WTC11 (cell line): ENCODE data around the gene GRK1.

Experiments
- ATF1 ChIP-seq: sonication (generic); formaldehyde crosslinking; IDR thresholded peaks from 2 replicates; pipeline ENCODE4 v1.8.1; 2023; ENCODE audit warnings: mild to moderate bottlenecking, moderate library complexity, missing genetic modification reagents
- CTCF ChIP-seq: fragments of 200-600 bp; IDR thresholded peaks from 2 replicates; pipeline ENCODE4 v1.8.0; 2022; ENCODE audit warnings: antibody characterized with exemption
- MAX ChIP-seq: sonication (generic); formaldehyde crosslinking; IDR thresholded peaks from 2 replicates; pipeline ENCODE4 v1.8.0; 2022; ENCODE audit warnings: mild to moderate bottlenecking, missing genetic modification reagents
- NFATC4 ChIP-seq: fragments of 250-450 bp; sonication (Bioruptor Pico); IDR thresholded peaks from 2 replicates; pipeline ENCODE4 v1.9.0; 2021; ENCODE audit warnings: mild to moderate bottlenecking
- NFYB ChIP-seq: sonication (generic); formaldehyde crosslinking; conservative IDR thresholded peaks from 2 replicates; pipeline ENCODE4 v1.8.0; 2022; ENCODE audit warnings: low read depth, missing genetic modification reagents
- NR1H2 ChIP-seq: sonication (generic); formaldehyde crosslinking; IDR thresholded peaks from 2 replicates; pipeline ENCODE4 v1.9.0; 2021; ENCODE audit warnings: mild to moderate bottlenecking, moderate library complexity, missing genetic modification reagents
- TEAD4 ChIP-seq: sonication (generic); formaldehyde crosslinking; IDR thresholded peaks from 2 replicates; pipeline ENCODE4 v1.8.0; 2022; ENCODE audit warnings: mild to moderate bottlenecking, missing genetic modification reagents
- ZNF232 ChIP-seq: sonication (generic); formaldehyde crosslinking; IDR thresholded peaks from 2 replicates; pipeline ENCODE4 v1.8.0; 2022; ENCODE audit warnings: mild to moderate bottlenecking, missing genetic modification reagents
- TF ChIP-seq, protein P1 (sequence below): sonication (generic); formaldehyde crosslinking; IDR thresholded peaks from 2 replicates; pipeline ENCODE4 v1.8.1; 2022; ENCODE audit warnings: mild to moderate bottlenecking, missing genetic modification reagents, moderate library complexity, borderline replicate concordance

- TF ChIP-seq CTCF = no peak
- TF ChIP-seq NR1H2 (CRISPR knock-in tag) = no peak
- no peak for TF ChIP-seq NFYB (CRISPR knock-in tag)
- TF ChIP-seq ATF1 (CRISPR knock-in tag) = no peak
- TF ChIP-seq ZNF232 (CRISPR knock-in tag) = no peak
- TF ChIP-seq NFATC4 = no peak
- no peak for TF ChIP-seq MAX (CRISPR knock-in tag)
- TF ChIP-seq, protein P1, sequence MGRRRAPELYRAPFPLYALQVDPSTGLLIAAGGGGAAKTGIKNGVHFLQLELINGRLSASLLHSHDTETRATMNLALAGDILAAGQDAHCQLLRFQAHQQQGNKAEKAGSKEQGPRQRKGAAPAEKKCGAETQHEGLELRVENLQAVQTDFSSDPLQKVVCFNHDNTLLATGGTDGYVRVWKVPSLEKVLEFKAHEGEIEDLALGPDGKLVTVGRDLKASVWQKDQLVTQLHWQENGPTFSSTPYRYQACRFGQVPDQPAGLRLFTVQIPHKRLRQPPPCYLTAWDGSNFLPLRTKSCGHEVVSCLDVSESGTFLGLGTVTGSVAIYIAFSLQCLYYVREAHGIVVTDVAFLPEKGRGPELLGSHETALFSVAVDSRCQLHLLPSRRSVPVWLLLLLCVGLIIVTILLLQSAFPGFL = no peak
- no peak for TF ChIP-seq TEAD4 (CRISPR knock-in tag)
These were observed 82.5 kb downstream of the GRK1 start for GRCh38 chr13:113749507-113749906.
